OCI-M1 (cell line): ENCODE data around the gene SLC31A1.
"Not testable (repeated sequence)": the region's sequence is repeated elsewhere in the genome, so short reads cannot be mapped to it uniquely, and the experiment has no call there.

ENCODE experiments used
- DNase-seq: peaks from one replicate; lab custom pipeline; 2025; lab: John Stamatoyannopoulos, UW

Gene SLC31A1

DNA sequence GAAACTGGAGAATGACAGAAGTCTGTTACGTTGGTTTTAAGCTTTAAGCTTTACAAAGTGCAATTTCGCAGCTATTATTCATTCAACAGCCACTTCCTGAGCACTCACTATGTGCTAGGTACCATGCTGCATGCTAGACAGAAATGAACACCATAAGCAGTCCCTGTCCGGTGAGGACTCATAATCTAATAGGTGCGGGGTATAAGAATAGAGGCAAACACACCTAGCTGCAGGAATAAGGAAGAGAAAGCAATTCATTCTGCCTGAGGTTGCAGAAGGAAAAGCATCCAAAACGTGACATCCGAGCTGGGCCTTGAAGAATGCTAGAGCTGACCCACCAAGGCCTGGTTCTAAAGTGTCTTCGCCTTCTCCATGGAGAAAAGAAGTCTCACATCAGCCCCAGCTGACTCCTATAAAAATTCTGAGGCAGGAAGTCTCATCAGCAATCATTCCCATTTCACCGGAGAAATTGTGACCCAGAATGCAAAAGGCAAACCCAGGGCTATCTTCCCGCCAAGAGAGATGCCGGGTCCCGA, 809 bp upstream of the SLC31A1 start:
- DNase-seq = peak; percentile 48

DNA sequence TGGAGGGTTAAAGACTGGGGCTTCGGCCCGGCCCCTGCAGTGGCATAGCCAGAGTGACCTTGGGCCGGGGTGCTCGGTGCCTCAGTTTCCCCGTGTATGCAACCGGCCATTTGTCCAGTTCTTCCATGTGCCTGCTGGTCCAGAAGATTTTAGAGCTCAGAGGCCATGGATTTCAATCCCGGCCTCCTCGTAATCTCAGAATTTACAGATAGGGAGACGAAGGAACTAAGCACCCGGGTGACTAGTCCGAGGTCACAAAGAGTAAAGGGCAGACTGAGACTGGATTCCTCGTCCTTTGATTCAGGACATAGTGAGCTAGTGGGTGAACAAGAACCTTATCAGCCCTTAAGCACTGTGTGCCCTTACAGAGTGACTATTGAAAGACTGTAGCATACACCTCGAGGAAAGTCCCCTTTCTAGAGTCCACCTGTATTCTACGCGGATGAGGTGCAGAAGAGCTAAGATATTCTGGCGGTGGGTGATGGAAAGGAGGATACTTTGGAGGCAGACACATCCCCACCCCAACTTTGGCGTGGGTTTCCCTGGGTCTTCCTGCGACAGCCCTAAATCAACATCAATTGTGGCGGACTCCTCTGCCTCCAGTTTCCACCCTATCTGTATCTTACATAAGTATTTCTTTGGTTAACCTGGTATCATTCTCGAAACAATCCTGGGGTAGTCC, 597 bp downstream of the SLC31A1 start:
- DNase-seq = peak; percentile 70

DNA sequence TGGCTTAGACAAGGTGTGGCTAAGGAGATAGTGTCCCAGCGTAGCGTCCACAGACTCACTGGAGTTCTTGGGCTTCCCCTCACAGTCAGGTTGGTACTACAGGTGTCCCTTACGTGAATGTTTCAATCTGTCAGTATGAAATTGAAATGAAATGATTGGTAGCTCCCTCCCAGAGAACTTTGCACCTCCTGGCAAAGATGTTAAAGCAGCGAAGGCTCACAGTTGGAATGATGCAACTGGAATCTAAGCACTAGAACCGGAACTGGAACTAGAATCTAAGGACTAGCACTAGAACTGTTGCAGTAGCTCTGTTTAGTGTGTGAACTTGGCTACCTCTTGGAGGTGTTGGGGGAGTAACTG, 1.1 kb downstream of the SLC31A1 start:
- peak; percentile 76 for DNase-seq

DNA sequence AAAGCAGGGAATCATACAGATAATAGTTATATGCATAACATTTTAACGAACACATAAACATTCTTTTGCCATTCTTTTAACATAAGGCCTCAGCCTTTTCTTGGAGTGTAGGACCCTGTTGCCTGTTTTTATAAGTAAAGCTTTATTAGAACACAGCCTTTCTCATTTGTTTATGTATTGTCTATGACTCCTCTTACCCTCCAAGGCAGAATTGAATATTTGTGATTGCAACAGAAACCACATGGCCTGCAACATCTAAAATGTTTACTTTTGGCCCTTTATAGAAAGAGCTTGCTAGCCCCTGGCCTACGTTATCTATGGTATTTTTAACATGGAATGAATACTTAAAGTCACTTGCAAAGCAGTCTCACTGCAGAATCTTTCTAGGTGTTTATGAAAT, 2.6 kb downstream of the SLC31A1 start:
- DNase-seq = no peak

DNA sequence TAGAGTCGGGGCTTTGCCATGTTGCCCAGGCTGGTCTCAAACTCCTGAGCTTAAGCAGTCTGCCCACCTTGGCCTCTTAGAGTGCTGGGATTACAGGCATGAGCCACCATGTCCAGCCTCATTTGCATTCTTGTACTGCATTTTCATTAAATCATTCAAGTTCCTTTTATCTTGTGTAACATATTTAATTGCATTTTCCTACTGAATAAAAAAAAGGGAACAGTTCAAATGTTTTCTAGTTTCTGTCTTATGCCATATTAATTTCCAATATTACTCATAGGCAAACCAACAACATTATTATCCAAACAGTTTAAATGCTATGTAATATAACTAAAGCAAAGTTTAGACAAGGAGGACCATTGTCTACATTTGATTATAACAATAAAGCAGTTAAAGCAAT, 6.1 kb downstream of the SLC31A1 start:
- DNase-seq = no peak

DNA sequence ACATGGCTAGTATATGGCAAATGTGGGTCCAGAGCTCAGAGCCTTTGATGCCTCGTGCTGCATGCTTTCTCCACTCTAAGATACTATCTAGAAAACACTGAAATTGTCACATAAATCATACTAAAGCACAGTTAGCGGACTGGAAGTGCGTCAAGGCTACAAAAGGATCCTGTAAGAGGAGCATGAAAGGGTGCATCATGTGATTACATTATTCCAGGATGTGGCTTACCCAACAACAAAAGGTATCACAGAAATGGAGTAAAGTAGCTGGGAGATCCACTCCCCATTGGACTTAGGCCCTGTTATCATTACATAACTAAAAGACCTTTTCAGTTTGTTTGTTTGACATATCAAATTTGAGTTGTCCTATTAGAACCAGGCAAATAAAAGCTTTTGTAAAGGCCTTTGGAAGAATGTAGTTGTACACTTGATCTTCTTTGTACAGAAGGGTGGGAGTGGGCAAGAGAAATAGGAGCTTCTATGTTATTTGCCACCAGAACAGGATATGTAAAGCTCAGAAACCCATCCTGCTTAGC, 6.9 kb downstream of the SLC31A1 start:
- no peak for DNase-seq

DNA sequence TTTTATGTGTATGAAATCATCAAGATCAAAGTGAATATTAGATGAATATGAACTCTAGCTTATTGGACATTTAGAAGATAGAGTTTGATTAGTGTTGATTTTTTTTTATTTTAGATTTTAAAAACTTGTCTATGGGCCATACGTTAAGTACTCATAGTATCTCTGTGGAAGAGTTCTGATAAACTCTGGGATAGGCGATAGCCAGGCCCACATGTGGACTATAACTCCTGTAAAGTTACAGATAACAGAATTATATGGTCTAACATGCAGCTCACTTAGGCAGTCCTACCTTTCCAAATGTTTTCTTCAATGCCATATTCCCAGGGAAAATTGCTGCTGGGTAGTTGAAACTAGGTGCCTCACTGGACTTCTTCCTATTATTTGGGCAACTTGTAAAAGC, 10.4 kb downstream of the SLC31A1 start:
- no peak for DNase-seq

DNA sequence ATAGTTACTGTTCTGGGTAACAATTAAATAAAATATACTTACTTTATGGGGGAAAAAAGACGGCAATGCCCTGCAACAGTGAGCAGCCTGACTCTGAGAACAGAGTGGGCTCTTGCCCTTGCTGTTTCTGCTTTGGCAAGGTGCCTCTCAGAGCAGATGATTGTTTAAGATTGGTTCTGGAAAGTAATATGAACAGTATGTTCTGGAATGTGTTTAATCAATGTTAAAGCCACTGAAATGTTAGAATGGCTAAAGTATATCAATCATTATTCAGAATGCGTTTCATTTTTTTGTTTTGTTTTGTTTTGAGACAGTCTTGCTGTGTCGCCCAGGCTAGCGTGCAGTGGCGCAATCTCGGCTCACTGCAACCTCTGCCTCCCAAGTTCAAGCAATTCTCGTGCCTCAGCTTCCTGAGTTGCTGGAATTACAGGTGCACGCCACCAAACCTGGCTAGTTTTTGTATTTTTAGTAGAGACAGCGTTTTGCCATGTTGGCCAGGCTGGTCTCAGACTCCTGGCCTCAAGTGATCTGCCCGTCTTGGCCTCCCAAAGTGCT, 14.4 kb downstream of the SLC31A1 start:
- DNase-seq = not testable (repeated sequence)

DNA sequence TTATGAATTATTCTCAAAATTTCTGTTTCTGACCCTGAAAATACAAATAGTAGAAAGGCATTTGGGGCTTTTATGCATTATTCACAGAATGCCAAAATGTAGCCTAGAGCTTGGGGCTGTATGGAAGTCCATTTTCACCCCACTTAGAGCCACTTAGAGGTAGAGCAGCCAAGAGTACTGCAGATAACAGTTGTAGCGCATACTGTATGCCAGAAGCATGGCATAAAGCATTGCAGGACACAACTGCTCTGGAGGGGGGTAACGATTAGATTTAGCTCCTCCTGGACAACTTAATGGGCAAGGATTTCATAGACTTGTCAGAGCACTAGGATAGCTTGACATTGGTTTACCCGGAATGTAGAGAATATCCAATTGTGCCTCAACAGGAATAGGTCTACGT, 15.7 kb downstream of the SLC31A1 start:
- no peak for DNase-seq

DNA sequence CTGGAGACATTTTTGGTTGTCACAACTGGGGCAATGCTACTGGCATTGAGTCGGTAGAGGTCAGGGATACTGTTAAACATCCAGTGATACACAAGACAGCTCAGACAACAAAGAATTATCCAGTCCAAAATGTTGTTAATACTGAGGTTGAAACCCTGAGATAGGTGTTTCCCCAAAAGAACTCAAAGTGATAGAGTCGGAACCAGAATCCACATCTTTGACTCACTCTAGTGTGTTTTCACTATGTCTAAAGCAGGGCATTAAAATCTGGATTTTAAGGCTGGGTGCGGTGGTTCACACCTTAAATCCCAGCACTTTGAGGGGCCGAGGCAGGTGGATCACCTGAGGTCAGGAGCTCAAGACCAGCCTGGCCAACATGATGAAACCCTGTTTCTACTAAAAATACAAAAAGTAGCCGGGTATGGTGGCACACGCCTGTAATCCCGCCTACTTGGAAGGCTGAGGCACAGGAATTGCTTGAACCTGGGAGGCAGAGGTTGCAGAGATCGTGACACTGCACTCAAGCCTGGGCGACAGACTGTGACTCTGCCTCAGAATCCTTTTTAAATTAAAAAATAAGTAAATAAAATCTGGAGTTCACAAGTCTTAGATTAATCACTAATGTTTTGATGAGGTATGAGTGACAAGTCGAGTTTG, 17.0 kb downstream of the SLC31A1 start:
- DNase-seq = no peak

DNA sequence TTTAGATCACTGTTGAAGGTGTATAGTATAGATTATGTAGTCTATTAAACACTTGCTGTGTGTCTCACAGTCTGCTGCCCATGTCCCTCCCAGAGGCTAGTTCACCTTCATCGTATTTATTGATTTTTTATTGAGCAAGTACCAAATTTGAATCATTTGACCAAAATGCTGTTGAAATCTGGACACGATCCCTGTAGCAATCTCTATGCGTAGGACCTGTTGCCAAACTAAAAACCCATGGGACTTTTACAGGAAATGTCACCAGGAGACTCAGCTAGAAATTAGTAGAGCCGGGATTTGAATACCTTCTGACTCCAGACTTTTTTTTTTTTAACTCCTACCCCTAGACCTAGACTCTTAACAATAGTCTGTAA, 17.5 kb downstream of the SLC31A1 start:
- DNase-seq = no peak

DNA sequence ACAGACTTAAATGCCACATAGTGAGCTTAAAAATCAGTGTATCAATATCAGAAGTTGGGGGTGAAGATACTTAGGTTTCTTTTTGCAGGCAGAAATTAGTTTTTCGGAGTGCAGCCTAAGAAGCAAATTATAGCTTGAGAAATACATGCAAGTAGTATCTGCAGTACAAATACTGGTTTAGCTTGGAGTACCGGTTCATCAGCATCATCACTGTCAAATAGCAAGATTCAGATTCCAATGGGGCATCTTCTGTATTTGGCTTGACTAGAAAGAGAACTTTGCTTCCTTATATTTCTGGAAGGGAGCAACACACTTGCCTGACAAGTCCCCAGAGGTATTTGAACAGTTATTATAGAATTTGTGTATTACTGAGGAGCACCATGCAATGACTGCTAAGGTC, 19.8 kb downstream of the SLC31A1 start:
- DNase-seq = no peak

DNA sequence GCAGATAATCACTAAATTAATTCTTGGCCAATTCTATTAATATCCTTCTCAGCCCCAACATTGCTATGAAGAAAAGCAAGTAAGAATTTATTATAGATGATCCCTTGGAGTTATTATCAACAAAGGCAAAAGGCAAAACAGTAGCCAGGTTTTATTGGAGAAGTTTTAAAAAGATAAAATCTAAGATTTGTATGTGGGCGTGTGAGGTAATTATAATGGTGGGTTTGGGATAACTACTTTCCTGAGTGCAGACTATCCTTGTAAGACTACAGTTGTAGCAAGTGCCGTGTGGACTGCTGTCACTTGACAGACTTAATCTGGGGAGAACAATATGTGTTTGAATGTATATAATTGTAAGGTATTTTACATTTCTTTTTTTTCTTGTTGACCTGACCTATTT, 23.2 kb downstream of the SLC31A1 start:
- no peak for DNase-seq

DNA sequence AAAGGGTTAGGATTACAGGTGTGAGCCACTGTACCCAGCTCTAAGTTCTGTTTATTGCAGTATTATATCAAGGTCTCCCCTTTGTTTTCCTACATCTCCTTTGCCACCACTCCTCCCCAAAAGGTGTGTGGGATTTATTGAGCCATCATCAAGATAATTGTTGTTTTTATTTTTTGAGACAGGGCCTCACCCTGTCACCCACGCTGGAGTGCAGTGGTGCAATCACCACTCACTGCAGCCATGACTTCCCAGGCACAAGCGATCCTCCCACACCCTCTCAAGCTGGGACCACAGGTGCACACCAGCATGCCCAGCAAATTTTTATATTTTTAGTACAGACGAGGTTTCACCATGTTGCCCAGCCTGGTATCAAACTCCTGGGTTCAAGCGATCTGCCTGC, 24.6 kb downstream of the SLC31A1 start:
- no peak for DNase-seq

DNA sequence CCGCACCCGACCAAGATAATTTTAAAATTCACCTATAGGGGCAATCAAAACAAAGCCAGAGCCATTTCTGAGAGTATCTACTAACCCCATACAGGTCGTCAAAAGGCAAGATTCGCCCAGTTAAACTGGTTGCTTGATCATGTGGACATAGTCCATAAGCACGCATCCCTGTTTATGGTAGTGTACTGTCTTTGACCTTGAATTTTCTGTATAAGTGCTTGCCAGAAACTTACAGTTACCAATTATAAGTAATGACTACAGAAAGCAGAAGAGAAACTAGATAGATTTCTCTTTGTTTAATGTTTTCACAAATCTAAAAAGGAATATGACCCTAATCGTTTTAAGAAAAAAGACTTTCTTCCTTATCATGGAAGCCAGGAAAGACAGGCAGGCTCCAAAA, 25.6 kb downstream of the SLC31A1 start:
- no peak for DNase-seq

DNA sequence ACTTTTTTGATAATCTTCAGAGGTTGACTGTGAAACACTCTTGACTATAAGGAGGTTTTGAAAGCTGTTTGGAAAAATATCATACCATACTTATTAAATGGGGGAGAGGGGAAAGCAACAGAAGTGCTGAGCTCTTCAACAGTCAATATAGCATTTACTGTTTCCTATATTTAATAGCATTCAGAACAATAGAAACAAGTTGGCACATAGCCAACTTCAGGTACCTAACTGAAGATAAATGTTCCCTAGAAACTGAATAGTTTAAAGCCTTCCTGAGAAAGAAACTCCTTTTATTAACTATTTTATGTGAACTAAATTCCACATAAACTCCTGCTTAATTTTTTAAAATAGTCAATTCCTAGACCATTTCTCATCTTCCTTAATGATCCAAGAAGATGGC, 26.3 kb downstream of the SLC31A1 start:
- no peak for DNase-seq

DNA sequence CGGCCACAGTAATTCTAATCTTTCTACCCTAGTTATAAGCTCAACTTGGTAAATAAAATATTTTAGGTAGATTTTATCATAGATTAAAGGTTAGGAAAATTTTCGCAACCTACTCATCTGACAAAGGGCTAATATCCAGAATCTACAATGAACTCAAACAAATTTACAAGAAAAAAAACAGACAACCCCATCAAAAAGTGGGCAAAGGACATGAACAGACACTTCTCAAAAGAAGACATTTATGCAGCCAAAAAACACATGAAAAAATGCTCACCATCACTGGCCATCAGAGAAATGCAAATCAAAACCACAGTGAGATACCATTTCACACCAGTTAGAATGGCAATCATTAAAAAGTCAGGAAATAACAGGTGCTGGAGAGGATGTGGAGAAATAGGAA, 28.3 kb downstream of the SLC31A1 start:
- DNase-seq = not testable (repeated sequence)

DNA sequence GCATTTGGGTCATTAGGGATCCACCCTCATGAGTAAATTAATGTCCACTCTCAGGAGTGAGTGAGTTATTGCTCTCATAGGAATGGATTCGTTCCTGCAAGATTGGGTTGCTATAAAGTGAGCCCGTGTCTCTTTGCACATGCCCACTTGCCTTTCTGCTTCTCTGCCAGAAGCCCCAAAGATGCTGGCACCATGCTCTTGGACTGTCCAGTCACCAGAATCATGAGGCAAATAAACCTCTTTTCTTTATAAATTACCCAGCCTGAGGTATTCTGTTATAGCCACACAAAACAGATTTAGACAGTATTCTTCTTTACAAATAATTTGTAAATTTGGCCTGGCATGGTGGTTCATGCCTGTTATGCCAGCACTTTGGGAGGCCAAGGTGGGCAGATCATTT, 29.5 kb downstream of the SLC31A1 start:
- no peak for DNase-seq

DNA sequence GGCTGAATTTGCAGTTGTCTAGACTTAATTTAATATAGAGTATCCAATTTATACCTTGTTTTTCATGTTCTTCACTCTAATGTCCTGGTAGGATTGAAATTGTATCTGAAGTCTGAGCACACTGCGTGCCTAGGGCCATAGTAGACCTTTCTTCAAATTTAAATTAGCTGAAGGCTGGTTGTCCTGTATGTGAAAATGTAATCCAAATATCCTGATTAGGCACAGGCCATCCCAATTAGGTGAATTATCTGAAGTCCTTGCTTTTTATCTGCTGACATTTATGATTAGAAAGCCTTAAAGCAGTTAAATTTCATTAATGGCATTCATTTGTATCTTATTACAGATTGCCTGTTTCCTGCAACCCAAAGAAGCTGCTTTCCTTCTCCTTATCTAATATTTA, 33.6 kb downstream of the SLC31A1 start:
- no peak for DNase-seq

DNA sequence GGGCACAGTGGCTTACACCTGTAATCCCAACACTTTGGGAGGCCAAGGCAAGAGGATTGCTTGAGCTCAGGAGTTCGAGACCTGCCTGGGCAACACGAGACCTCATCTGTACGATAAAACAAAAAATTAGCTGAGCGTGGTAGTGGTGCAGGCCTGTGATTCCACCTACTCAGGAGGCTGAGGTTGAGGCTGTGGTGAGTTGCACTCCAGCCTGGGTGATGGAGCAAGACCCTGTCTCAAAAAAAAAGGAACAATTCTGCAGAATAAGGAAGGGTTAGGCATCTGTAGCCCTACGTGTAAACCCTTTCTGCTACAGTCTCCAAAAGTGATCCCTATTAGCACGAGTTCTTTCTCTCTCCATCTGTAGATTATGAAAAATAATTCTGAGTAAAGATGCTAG, 34.1 kb downstream of the SLC31A1 start:
- DNase-seq = no peak

DNA sequence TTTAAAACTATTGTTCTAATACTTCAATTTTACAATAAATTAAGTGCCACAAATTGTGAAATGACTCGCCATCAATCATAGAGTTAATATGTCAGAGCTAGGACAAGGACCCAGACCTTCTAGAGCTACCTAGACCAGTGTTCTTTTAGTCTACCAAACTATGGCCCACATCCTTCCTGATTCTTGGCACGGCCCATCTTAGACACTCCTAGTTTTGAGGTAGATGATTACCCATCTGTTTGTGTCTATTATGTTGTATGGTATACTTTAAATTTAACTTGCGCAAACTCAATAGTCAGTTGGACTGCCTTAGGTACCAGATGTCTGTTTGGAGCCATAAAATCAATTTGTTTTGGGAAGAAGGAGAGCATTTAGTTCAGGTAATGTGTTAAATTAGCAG, 36.5 kb downstream of the SLC31A1 start:
- no peak for DNase-seq

DNA sequence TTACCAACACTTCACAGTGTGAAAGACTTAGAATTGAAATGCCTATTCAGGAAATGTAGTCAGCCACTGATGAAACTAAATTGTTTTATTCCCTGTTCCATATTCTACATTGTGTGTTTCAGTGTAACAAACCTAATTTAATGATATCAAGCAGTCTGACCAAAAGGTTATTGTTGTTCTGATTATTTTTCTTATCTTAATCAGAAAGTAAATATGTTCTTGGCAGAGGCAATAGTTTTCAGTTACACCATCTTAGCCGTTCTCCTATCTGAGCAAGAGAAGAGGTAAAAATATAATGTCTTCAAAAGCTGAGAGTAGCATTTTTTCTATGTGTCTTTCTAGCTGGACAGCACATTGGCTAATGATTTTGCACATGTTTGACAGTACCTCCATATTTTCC, 36.9 kb downstream of the SLC31A1 start:
- no peak for DNase-seq

DNA sequence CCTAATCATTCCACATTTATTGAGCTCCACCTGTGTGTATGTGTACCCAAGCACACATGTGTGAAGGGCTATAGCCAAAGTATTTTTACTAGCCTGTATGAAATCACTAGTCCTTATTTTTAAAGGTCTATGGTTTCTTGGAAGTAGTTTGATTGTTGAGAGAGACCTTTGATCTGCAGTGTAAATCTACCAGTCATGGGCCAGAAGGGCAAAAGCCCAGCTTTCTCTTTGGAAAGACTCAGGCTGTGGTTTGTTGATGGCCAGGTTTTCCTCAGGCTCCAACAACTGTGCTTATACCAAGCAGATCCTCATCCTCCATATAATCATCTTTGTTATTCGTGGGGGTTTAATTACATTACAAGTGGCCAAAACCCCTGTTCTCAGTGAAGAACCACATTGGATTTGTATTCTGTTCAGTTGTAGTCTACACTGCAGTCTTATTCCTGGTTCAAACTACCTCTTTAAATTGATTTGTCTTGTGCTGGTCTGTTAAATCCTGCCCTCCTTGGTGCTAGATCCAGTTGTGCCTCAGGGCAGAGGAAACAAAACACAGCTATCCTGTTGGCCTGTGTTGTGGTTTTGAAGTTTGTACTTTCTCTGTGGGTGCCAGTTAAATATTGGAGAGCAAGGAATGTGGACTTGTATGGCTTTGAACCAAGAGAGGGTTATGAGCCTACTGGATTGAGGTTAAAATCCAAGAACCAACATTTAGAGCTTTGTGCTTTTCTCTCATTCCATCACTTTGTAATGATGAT, 40.8 kb downstream of the SLC31A1 start:
- no peak for DNase-seq
